ENCODE results near the gene GPT2. TPM values are rescaled to one million over a fixed set of nuclear protein-coding genes. Genes with fewer than 3 reads are reported as not detected.
A peak's percentile ranks its signal among the peaks of the same experiment; 100 is the strongest.

GPT2 gene
- 10 to 100 TPM in 7 of 8 experiments, 1 to 10 TPM in 1; 4.8 to 67.0 (median 24.6) TPM for total RNA-seq

GRCh38 chr16:46883690-46884512 is at the start of gene GPT2:
Gene GPT2 (plus strand): TSS chr16:46884362. CDS start chr16:46884716, 354 bp downstream.
- Histone ChIP-seq H3K4me1 (replicated peaks in 1 of 2) (peaks cover 30 to 36% of the 10 kb centered on the region in 2 donors), H3K27ac (peak within 1 kb of the TSS; percentile 89 to 97), H3K4me3 (peak within 1 kb of the TSS; percentile 64 to 93 (median 70))
- in situ Hi-C loops (cut with MboI; ENCODE audit: low pct_unique_long_range_greater_than_20kb in 2 of 9, low sequenced_read_pairs in 9 of 9, unreplicated experiment in 9 of 9) = no loop called here
- WGBS, 10 experiments = 0 to 25% (median 4%) methylated on average over 1 to 10 of the region's 75 CpGs; no CpG with 5 or more reads in 3 of the 10 experiments
- ATAC-seq (replicated peaks in 6 of 8) = peak; percentile 93 to 98 (median 96)

DNA sequence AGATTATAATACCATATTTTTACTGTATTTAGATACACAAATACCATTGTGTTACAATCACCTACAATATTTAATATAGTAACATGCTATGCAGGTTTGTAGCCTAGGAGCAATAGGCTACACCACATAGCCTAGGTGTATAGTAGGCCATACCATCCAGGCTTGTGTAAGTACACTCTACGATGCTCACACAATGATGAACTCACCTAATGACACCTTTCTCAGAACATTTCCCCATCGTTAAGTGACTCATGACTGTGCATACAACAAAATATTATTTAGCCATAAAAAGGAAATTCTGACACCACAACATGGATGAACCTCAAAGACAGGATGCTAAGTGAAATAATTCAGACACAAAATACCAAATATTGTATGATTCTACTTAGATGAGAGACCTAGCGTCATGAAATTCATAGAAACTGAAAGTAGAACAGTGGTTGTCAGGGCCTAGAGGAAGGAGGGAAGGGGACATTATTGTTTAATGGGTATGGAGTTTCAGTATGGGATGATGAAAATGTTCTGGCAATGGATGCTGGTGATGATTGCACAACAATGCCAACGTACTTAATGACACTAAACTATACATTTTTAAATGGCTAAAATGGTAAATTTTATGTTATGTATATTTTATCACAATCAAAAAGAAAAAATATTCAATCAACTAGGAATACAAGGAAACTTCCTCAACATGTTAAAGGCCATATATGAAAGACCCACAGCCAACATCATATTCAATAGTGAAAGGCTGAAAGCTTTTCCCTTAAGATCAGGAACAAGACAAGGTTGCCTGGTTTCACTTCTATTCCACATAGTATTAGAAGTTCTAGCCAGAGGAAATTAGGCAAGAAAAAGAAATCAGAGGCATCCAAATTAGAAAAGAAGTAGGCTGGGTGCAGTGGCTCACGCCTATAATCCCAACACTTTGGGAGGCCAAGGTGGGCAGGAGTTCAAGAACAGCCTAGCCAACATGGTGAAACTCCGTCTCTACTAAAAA is 47.3 kb upstream of the GPT2 start:
- ATAC-seq (replicated peaks in 6 of 8) = no peak
- Histone ChIP-seq H3K4me3 (no peak overlapping the region), H3K4me1 (replicated peaks in 1 of 2) (no peaks in the 10 kb centered on the region), H3K27ac (no peak overlapping the region)
- WGBS, 10 experiments = 8 to 92% (median 79%) methylated on average over 2 to 5 of the region's 6 CpGs
- in situ Hi-C loops (cut with MboI; ENCODE audit: low pct_unique_long_range_greater_than_20kb in 2 of 9, low sequenced_read_pairs in 9 of 9, unreplicated experiment in 9 of 9) = no loop called here

DNA sequence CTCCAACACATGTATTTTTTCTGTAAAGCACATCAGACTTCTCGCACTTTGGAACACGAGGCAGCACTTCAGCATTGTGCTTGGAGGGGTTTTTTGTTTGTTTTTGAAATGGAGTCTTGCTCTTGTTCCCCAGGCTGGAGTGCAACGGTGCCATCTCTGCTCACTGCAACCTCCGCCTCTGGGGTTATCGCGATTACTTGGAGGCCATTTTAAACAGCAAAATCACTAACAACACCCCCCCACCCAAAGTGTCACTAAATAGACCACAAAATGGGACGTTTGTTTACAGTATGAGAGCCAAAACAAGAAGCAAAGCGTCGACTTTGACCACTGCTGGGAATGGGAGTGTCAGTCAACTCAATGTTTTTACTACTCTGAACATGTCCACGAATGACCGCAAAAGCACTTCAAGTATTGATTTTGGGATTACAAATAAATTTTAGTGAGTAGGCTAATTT is 44.1 kb upstream of the GPT2 start:
- H3K4me1 ChIP-seq (replicated peaks in 1 of 2) = no peaks in the 10 kb centered on the region
- ATAC-seq (replicated peaks in 6 of 8) = no peak
- 30 to 83% (median 71%) methylated on average over 2 to 11 of the region's 11 CpGs; no CpG with 5 or more reads in 1 of the 10 experiments for WGBS, 10 experiments
- in situ Hi-C loops (cut with MboI; ENCODE audit: low pct_unique_long_range_greater_than_20kb in 2 of 9, low sequenced_read_pairs in 9 of 9, unreplicated experiment in 9 of 9) = no loop called here
- no peak overlapping the region for H3K27ac ChIP-seq
- no peak overlapping the region for H3K4me3 ChIP-seq

- Histone ChIP-seq H3K4me3 (no peak overlapping the region), H3K27ac (no peak overlapping the region), H3K4me1 (replicated peaks in 1 of 2) (no peaks in the 10 kb centered on the region)
- in situ Hi-C loops (cut with MboI; ENCODE audit: low pct_unique_long_range_greater_than_20kb in 2 of 9, low sequenced_read_pairs in 9 of 9, unreplicated experiment in 9 of 9) = no loop called here
- WGBS, 10 experiments = 63 to 100% (median 94%) methylated on average over 4 to 10 of the region's 18 CpGs; no CpG with 5 or more reads in 1 of the 10 experiments
- ATAC-seq (replicated peaks in 6 of 8) = no peak
Observed at GRCh38 chr16:46842192-46842895, 41.8 kb upstream of the GPT2 start.

DNA sequence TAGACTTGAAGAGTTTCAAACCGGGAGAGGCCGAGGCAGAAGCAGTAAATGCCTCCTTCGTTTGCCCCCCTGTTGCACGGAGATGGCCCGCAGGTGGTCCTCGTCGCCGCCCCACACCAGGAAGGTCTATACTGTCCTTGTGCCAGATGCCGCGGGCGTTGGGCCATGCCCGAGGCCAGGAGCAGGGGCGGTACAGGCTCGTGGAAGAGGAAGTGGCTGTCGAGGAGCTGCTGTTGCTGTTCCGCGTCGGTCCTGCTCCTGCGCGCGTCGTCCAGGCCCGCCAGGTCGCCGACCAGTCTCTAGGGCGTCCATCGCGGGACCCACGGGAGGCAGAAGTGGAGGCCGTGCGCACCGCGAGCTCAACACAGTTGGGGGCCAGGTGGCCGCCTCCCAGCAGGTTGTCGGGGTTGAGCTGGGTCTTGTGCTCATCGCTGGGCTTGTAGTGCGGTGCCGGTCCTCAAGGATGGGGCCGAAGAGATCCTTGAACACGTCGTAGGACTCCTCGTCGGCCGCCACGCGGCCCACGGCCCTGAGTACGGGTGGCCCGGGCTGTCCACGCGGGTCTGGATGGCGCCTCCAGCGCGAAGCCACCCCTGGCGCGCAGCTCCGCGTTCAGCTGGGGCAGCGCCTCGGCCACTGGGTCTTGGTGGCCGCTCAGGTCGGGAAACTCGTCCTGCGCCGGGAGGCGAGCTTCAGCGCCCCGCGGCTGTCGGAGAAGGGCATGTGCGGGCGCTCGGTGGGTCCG is 40.1 kb upstream of the GPT2 start:
- Histone ChIP-seq H3K27ac (no peak overlapping the region), H3K4me3 (no peak overlapping the region), H3K4me1 (replicated peaks in 1 of 2) (no peaks in the 10 kb centered on the region)
- 19 to 100% (median 91%) methylated on average over 1 to 41 of the region's 74 CpGs; no CpG with 5 or more reads in 5 of the 10 experiments for WGBS, 10 experiments
- ATAC-seq (replicated peaks in 6 of 8) = peak in 1 of 8 experiments; percentile 22
- in situ Hi-C loops (cut with MboI; ENCODE audit: low pct_unique_long_range_greater_than_20kb in 2 of 9, low sequenced_read_pairs in 9 of 9, unreplicated experiment in 9 of 9) = no loop called here

- Histone ChIP-seq H3K4me1 (replicated peaks in 1 of 2) (no peaks in the 10 kb centered on the region), H3K4me3 (no peak overlapping the region), H3K27ac (no peak overlapping the region)
- in situ Hi-C loops (cut with MboI; ENCODE audit: low pct_unique_long_range_greater_than_20kb in 2 of 9, low sequenced_read_pairs in 9 of 9, unreplicated experiment in 9 of 9) = no loop called here
- 46 to 95% (median 78%) methylated on average over 2 to 10 of the region's 10 CpGs; no CpG with 5 or more reads in 3 of the 10 experiments for WGBS, 10 experiments
- no peak for ATAC-seq (replicated peaks in 6 of 8)
Observed at GRCh38 chr16:46844771-46845170, 39.4 kb upstream of the GPT2 start.

- Histone ChIP-seq H3K4me1 (replicated peaks in 1 of 2) (no peaks in the 10 kb centered on the region), H3K27ac (no peak overlapping the region), H3K4me3 (no peak overlapping the region)
- 64 to 100% (median 90%) methylated on average over 2 to 5 of the region's 5 CpGs; no CpG with 5 or more reads in 2 of the 10 experiments for WGBS, 10 experiments
- in situ Hi-C loops (cut with MboI; ENCODE audit: low pct_unique_long_range_greater_than_20kb in 2 of 9, low sequenced_read_pairs in 9 of 9, unreplicated experiment in 9 of 9) = no loop called here
- no peak for ATAC-seq (replicated peaks in 6 of 8)
Observed at GRCh38 chr16:46845952-46846351, 38.2 kb upstream of the GPT2 start.

DNA sequence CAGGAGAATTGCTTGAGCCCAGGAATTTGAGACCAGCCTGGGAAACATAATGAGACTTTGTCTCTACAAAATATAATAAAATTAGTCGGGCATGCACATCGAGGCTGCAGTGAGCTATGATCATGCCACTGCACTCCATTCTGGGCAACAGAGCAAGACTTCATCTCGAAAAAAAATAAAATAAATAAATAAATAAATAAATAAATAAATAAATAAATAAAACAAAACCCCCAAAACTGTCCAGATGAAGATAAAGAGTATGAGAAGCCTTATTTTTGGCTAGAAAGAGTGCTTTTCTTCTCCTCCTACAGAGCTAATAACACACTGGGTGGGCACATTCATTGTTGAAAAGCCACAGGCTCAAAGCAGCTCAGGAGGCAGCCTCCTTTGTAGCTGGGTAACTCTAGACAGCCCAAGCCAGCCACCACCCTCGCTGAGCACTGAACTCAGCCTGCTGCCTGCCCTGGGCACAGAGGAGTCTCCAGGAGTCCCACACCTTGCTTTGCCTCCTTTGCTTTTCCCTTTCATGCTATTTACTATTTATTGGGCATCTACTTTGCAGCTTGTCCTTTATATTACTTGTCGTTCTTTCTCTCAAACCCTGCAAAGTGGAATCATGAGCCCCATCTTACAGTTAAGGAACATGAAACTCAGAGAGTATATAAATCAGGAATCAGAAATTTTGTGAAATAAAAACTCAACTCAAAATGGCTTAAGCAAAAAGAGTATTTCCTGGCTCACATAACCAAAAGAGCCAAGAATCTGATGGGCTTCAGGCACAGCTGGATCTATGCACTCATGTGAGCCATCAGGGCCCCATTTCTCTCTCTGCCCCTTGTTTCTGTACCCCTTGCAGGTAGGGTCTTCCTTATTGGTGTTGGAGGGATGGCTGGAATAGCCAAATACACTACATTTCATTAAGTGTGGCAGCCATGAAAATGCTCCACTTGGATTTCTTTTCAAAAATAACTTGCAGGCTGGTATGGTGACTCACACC is 35.1 kb upstream of the GPT2 start:
- no peak for ATAC-seq (replicated peaks in 6 of 8)
- in situ Hi-C loops (cut with MboI; ENCODE audit: low pct_unique_long_range_greater_than_20kb in 2 of 9, low sequenced_read_pairs in 9 of 9, unreplicated experiment in 9 of 9) = no loop called here
- 26 to 95% (median 73%) methylated on average over 3 to 5 of the region's 5 CpGs; no CpG with 5 or more reads in 1 of the 10 experiments for WGBS, 10 experiments
- Histone ChIP-seq H3K4me3 (no peak overlapping the region), H3K4me1 (replicated peaks in 1 of 2) (no peaks in the 10 kb centered on the region), H3K27ac (no peak overlapping the region)

DNA sequence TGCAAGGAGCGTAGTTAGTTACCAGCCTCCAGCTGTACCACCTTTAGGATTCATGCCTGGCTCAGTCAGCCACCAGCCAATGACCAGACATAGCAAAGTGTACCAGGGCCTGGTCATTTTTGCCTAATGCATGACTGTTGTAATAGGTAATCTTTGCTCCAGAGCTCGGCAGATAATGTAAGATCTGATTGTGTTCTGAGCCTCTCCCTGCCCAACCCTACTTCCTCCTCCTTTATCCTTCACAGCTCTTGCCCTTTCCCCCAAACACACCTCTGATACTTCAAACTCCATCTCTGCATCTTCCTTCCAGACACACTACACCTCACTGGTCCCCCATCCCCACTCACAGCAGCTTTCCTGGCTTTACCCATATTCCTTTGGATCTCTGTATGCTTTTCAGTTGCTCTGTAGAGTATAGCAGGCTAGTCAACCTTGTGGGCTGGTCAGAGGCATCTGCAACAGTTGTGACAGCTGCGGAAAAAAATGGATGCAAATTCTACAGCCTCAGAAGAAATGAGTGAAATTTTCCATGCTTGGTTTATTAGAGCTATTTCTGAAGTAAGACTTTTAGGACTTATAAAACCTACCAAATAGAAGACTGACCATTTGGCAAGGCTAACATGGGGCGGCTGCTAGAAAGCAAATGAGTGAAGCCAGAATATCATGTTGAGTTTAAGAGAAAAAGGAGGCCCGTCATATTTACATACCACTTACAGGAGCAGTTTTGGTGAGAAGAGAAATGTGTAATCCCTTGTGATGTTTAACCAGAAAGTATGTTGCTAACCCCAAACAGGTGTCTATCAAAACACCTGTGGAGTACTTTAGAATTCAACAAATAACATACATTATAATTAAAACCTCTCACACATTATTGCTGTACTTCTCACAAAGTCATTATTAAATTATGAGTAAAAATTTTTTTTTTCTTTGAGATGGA is 33.3 kb upstream of the GPT2 start:
- in situ Hi-C loops (cut with MboI; ENCODE audit: low pct_unique_long_range_greater_than_20kb in 2 of 9, low sequenced_read_pairs in 9 of 9, unreplicated experiment in 9 of 9) = loop anchor here in 2 of 9 experiments (10.0 kb wide), 1 partner anchor 64 kb away; no protein-coding TSS in a partner anchor
- 40 to 92% (median 75%) methylated on average over 1 to 5 of the region's 5 CpGs for WGBS, 10 experiments
- Histone ChIP-seq H3K4me1 (replicated peaks in 1 of 2) (no peaks in the 10 kb centered on the region), H3K4me3 (no peak overlapping the region), H3K27ac (no peak overlapping the region)
- no peak for ATAC-seq (replicated peaks in 6 of 8)

DNA sequence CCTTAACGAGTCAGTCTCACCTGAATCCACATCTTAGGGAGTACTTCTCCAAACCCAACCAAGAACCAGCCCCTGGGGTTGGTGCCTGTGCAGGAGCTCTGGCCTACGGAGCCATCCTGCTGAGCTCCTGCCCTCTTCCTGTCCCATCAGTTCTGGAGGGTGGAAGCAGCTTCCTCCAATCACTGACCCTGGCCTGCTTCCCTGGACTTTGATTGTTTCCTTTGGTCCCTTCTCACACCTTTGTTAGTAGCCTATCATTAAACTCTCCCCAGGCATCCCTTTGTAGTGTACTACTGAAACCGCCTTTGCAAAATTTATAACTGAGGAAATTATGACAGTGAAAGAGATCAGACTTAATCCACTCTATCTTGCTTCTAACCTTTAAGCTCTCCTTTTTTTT is 32.0 kb upstream of the GPT2 start:
- in situ Hi-C loops (cut with MboI; ENCODE audit: low pct_unique_long_range_greater_than_20kb in 2 of 9, low sequenced_read_pairs in 9 of 9, unreplicated experiment in 9 of 9) = loop anchor here in 2 of 9 experiments (10.0 kb wide), 1 partner anchor 63 kb away; no protein-coding TSS in a partner anchor
- 50 to 90% (median 67%) methylated on average over 1 to 2 of the region's 3 CpGs; no CpG with 5 or more reads in 5 of the 10 experiments for WGBS, 10 experiments

More for the DNA sequence above, 32.0 kb upstream of the GPT2 start:
- Histone ChIP-seq H3K4me1 (replicated peaks in 1 of 2) (peaks cover 2 to 3% of the 10 kb centered on the region in 2 donors), H3K4me3 (no peak overlapping the region), H3K27ac (no peak overlapping the region)
- no peak for ATAC-seq (replicated peaks in 6 of 8)
